Kidney (tissue), 14 donors: ENCODE results near the gene AP1M1. TPM values are rescaled to one million over a fixed set of nuclear protein-coding genes. Genes with fewer than 3 reads are reported as not detected.

Experiments used
- DNase-seq, 5 donors: peaks; one replicate each; pipeline ENCODE4 v3.0.0-alpha.2; 2013 to 2020
- FAIRE-seq: peaks from 2 replicates; lab custom pipeline; 2012; peaks lifted over from hg19 to GRCh38; lab: Jason Lieb, UNC
- H3K27ac ChIP-seq, 2 donors: one replicate each; pipeline ENCODE4 v1.7.0; 2013; ENCODE audit warnings: low read depth in 2 of 2, low read length in 2 of 2, inconsistent platforms in 1 of 2
- H3K27me3 ChIP-seq: one replicate; pipeline ENCODE4 v1.7.1; 2013; ENCODE audit warnings: low read length, inconsistent platforms; ENCODE audit not compliant: control insufficient read depth, insufficient read depth
- H3K36me3 ChIP-seq, 3 donors: one replicate each; pipeline versions ENCODE4 v1.7.0 to v1.7.1; 2013; ENCODE audit warnings: low read length in 3 of 3, control low read depth in 1 of 3, inconsistent platforms in 1 of 3; ENCODE audit not compliant: insufficient read depth in 3 of 3, control insufficient read depth in 2 of 3
- H3K4me1 ChIP-seq, 3 donors: one replicate each; pipeline versions ENCODE4 v1.7.0 to v1.7.1; 2013; ENCODE audit warnings: low read length in 3 of 3, inconsistent platforms in 1 of 3, low read depth in 1 of 3; ENCODE audit not compliant: control insufficient read depth in 2 of 3, insufficient read depth in 2 of 3
- H3K4me3 ChIP-seq, 3 donors: one replicate each; pipeline versions ENCODE4 v1.7.0 to v1.8.1; 2013; ENCODE audit warnings: low read length in 3 of 3, control low read depth in 1 of 3, inconsistent platforms in 1 of 3
- H3K9ac ChIP-seq, 3 donors: one replicate each; pipeline versions ENCODE4 v1.7.0 to v1.7.1; 2013; ENCODE audit warnings: low read length in 3 of 3, control low read depth in 1 of 3, inconsistent platforms in 1 of 3
- H3K9me3 ChIP-seq, 3 donors: one replicate each; pipeline versions ENCODE4 v1.7.0 to v1.7.1; 2013; ENCODE audit warnings: low read length in 3 of 3, control low read depth in 1 of 3, inconsistent platforms in 1 of 3; ENCODE audit not compliant: control insufficient read depth in 2 of 3, insufficient read depth in 1 of 3
- intact Hi-C: fragments of 100-400 bp; cut with DNase I; formaldehyde crosslinking; loops from one replicate; pipeline ENCODE4 v1.11.1; 2022
- polyA plus RNA-seq: library from polyadenylated mRNA; stranded (reverse); fragments of 350-450 nt; fragmentation: Illumina TruSeq; extraction: RNeasy Lipid Tissue Mini Kit (QIAGEN cat#74804); gene quantifications from one replicate; pipeline ENCODE4 v1.2.3, GENCODE V29; 2014; ENCODE audit warnings: low read depth, low replicate concordance; ENCODE audit not compliant: insufficient read depth
- total RNA-seq: library from RNA; stranded (reverse); fragmentation: NEBNext Ultra II Directional; extraction: Animal tissue kit (Norgen Biotek cat#: 25700); gene quantifications from one replicate; pipeline ENCODE4 v1.2.1, GENCODE V29; 2021
- TF ChIP-seq, protein P1 (sequence below): IDR thresholded peaks from 3 replicates; pipeline ENCODE4 v1.5.1; 2012; ENCODE audit warnings: mild to moderate bottlenecking, moderate library complexity, borderline replicate concordance; ENCODE audit not compliant: insufficient read depth; ENCODE audit errors: extremely low read depth
- donor health status: control.
- donor health status: control.
- donor health status: control.
- donor health status: control.
- donor health status: control.
- donor health status: DM: yes; HTN: yes; CAD: no.
- donor health status: Normal renal cell carcinoma (clear cell type).

AP1M1 gene
- total and polyA plus RNA-seq, 2 donors from 2014 or later, result 56.0 to 67.8 TPM

DNA sequence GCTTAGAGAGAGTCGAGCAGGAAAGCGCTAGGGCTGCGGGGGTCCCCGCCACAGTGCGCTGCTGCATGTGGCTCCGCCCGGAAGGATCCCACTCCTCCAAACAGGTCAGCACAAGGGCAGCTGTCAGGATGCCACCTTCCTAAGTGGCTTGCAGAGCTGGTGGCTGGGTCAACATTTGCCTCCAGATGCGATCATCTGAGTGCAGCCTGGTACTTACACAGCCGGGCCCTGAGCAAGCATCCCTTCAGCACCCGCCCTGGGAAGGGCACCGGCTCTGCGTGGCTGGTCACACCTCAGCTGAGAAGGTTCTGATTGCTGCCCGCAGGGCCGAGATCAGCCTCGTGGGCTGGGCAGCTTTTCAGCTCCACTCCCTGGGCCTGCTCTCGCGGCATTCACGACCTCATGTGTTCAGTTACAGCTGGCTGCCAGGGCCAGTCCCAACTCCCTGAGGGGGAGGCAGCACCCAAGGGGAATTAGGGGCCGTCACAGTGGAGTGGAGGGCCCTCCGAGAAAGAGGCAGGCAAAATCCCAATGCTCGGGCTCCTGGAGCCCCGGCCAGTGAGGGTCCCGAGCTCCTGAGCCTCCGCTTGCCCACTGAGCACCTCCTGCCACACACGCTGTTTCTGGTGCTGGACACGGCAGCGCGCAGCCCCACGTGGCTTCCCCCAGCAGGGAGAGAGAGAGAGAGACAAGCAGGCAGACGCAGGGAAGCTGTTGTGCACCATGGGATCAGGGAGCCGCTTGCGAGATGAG lies 26.8 kb downstream of the AP1M1 start:
- DNase-seq (no peak), FAIRE-seq (no peak)
- H3K36me3 ChIP-seq, result peaks cover 2 to 60% (median 19%) of the 10 kb centered on the region in 3 donors

DNA sequence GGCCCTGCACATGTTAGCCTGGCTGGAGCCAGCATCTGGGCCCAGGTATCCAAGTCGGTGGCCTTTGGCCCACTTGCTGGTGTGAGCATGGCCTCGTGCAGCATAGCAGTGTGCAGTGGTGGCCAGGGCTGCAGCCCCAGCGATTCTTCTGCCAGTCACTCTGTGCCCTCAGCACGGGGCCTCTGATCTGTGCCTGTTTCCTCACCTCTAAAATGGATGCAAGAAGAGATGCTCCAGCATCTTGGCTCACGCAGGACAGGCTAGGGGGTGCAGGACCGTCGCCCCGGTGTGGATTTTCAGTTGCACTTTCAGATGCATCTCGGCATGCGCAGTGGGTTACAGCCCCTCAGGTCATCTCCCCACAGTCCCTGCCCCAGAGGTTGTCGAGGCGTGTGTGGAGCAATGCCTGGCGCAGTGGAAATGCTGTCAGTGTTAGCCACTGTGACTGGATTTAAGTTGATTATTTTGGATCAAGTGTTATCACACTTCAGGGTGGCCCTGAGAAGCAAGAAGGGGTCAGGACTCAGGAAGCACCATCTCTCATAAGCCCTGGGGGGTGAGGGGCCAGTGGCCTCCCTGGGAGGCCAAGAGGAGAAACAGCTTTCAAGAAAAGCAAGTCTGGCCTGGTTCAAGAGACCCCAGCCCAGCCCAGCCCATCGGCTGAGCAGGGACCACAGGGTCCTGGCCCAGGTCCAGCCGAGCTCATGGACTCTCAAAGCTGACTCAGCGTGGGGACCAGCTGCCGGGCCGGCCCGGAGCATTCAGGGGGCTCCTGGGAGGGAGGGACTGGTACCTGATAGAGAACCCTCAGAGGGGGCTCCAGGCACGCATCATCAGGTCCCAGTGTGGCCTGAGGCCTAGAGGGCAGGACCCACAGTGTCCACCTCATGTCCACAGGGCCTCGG lies 27.8 kb downstream of the AP1M1 start:
- peaks cover 2 to 71% (median 22%) of the 10 kb centered on the region in 3 donors for H3K36me3 ChIP-seq
- DNase-seq, result no peak

More for the DNA sequence above, 26.8 kb downstream of the AP1M1 start:
- Histone ChIP-seq H3K4me1 (no peaks in the 10 kb centered on the region), H3K9me3 (peaks cover 0 to 12% (median 11%) of the 10 kb centered on the region in 3 donors), H3K27ac (no peak overlapping the region), H3K4me3 (no peak overlapping the region), H3K9ac (no peak overlapping the region), H3K27me3 (no peaks in the 10 kb centered on the region)
- TF ChIP-seq, protein P1, sequence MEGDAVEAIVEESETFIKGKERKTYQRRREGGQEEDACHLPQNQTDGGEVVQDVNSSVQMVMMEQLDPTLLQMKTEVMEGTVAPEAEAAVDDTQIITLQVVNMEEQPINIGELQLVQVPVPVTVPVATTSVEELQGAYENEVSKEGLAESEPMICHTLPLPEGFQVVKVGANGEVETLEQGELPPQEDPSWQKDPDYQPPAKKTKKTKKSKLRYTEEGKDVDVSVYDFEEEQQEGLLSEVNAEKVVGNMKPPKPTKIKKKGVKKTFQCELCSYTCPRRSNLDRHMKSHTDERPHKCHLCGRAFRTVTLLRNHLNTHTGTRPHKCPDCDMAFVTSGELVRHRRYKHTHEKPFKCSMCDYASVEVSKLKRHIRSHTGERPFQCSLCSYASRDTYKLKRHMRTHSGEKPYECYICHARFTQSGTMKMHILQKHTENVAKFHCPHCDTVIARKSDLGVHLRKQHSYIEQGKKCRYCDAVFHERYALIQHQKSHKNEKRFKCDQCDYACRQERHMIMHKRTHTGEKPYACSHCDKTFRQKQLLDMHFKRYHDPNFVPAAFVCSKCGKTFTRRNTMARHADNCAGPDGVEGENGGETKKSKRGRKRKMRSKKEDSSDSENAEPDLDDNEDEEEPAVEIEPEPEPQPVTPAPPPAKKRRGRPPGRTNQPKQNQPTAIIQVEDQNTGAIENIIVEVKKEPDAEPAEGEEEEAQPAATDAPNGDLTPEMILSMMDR, result no peak
- intact Hi-C loops, result no loop called here

DNA sequence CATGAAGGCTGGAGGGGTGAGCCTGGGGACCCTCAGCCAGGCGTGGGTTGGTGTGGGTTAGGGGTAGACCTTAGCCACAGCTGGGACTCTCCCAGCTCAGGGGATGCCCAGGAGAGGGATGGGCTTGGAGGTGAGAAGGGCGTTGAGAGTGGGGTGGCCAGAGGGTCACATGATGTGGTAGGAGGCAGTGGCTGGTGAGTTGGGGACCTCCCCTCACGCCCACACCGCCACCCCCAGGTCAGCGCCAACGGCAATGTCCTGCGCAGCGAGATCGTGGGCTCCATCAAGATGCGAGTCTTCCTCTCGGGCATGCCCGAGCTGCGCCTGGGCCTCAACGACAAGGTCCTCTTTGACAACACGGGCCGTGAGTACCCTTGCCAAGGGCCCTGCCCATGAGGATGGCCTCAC lies 28.5 kb downstream of the AP1M1 start:
- H3K27me3 ChIP-seq, result no peaks in the 10 kb centered on the region
- H3K4me3 ChIP-seq, result no peak overlapping the region
- intact Hi-C loops, result no loop called here
- no peaks in the 10 kb centered on the region for H3K4me1 ChIP-seq
- FAIRE-seq (no peak), DNase-seq (no peak)
- no peak overlapping the region for H3K9ac ChIP-seq
- TF ChIP-seq, protein P1, result no peak
- no peak overlapping the region for H3K27ac ChIP-seq
- peaks cover 0 to 6% (median 3%) of the 10 kb centered on the region in 3 donors for H3K9me3 ChIP-seq
- peaks cover 2 to 68% (median 22%) of the 10 kb centered on the region in 3 donors for H3K36me3 ChIP-seq

More for the DNA sequence above, 27.8 kb downstream of the AP1M1 start:
- Histone ChIP-seq H3K9ac (no peak overlapping the region), H3K4me1 (no peaks in the 10 kb centered on the region), H3K27me3 (no peaks in the 10 kb centered on the region), H3K4me3 (no peak overlapping the region), H3K27ac (no peak overlapping the region), H3K9me3 (peaks cover 0 to 11% (median 9%) of the 10 kb centered on the region in 3 donors)
- TF ChIP-seq, protein P1, result no peak
- FAIRE-seq, result no peak
- intact Hi-C loops, result no loop called here
